ENCODE data around the gene TMPRSS11D.

DNA sequence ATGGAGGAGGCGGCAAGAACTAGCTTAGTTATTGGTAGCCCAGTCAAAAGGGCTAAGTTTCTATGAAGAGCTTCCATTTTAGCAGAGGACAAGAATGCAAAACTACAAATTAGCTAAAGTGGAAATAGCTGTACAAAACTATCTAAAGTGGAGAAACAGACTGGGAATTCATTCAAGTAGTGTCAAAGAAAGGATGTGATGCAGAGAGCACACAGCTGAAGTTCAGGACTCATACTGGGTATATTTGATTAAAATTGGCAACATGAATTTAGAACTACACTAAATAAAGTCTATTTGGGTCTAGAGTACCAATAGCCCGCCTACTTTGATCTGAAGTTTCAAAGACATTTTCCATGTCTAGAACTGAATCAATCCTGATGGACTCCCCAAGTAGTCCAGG lies 96.5 kb downstream of the TMPRSS11D start:
- TF ChIP-seq, protein P1, sequence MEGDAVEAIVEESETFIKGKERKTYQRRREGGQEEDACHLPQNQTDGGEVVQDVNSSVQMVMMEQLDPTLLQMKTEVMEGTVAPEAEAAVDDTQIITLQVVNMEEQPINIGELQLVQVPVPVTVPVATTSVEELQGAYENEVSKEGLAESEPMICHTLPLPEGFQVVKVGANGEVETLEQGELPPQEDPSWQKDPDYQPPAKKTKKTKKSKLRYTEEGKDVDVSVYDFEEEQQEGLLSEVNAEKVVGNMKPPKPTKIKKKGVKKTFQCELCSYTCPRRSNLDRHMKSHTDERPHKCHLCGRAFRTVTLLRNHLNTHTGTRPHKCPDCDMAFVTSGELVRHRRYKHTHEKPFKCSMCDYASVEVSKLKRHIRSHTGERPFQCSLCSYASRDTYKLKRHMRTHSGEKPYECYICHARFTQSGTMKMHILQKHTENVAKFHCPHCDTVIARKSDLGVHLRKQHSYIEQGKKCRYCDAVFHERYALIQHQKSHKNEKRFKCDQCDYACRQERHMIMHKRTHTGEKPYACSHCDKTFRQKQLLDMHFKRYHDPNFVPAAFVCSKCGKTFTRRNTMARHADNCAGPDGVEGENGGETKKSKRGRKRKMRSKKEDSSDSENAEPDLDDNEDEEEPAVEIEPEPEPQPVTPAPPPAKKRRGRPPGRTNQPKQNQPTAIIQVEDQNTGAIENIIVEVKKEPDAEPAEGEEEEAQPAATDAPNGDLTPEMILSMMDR (IDR thresholded peaks at IDR 0.05; ENCODE audit: poor library complexity, severe bottlenecking), result no peak
- TF ChIP-seq EP300 (conservative IDR thresholded peaks at IDR 0.05; ENCODE audit: poor library complexity, severe bottlenecking) (no peak), POLR2AphosphoS5 (IDR thresholded peaks at IDR 0.05) (no peak), EZH2 (IDR thresholded peaks at IDR 0.05; ENCODE audit: borderline replicate concordance, insufficient read depth, low read length, poor library complexity, severe bottlenecking) (no peak)
- TF ChIP-seq, protein P2, sequence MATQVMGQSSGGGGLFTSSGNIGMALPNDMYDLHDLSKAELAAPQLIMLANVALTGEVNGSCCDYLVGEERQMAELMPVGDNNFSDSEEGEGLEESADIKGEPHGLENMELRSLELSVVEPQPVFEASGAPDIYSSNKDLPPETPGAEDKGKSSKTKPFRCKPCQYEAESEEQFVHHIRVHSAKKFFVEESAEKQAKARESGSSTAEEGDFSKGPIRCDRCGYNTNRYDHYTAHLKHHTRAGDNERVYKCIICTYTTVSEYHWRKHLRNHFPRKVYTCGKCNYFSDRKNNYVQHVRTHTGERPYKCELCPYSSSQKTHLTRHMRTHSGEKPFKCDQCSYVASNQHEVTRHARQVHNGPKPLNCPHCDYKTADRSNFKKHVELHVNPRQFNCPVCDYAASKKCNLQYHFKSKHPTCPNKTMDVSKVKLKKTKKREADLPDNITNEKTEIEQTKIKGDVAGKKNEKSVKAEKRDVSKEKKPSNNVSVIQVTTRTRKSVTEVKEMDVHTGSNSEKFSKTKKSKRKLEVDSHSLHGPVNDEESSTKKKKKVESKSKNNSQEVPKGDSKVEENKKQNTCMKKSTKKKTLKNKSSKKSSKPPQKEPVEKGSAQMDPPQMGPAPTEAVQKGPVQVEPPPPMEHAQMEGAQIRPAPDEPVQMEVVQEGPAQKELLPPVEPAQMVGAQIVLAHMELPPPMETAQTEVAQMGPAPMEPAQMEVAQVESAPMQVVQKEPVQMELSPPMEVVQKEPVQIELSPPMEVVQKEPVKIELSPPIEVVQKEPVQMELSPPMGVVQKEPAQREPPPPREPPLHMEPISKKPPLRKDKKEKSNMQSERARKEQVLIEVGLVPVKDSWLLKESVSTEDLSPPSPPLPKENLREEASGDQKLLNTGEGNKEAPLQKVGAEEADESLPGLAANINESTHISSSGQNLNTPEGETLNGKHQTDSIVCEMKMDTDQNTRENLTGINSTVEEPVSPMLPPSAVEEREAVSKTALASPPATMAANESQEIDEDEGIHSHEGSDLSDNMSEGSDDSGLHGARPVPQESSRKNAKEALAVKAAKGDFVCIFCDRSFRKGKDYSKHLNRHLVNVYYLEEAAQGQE (IDR thresholded peaks at IDR 0.05; ENCODE audit: borderline replicate concordance), result no peak
